Measurements from ENCODE around the gene P2RY8. TPM values are rescaled to one million over a fixed set of nuclear protein-coding genes. Genes with fewer than 3 reads are reported as not detected.

The P2RY8 gene
- total and polyA plus RNA-seq, 2 of the 4 experiments (the other 2 are of a cell fraction), result not detected

- in situ Hi-C loops (cut with MboI; ENCODE audit: low sequenced_read_pairs), result no loop called here
Observed at GRCh38 chrX:1435241-1435895, 101.6 kb downstream of the P2RY8 start.

More at GRCh38 chrX:1435241-1435895, 101.6 kb downstream of the P2RY8 start:
- Histone ChIP-seq H3K79me1 (ENCODE audit: low read depth in 1 of 2, low read length in 2 of 2) (no peaks in the 10 kb centered on the region), H3K4me3 (ENCODE audit: insufficient read depth, low read depth, low read length) (no peak overlapping the region), H2BK120ac (ENCODE audit: low read depth, low read length) (no peak overlapping the region), H3K4me1 (ENCODE audit: control insufficient read depth, insufficient read depth, low read length) (no peaks in the 10 kb centered on the region), H3K36me3 (ENCODE audit: control insufficient read depth, insufficient read depth, low read length) (peaks cover 33% of the 10 kb centered on the region), H2BK20ac (ENCODE audit: low read depth, low read length) (no peak overlapping the region), H3K4ac (ENCODE audit: low read depth, low read length) (no peak overlapping the region), H3K4me2 (ENCODE audit: low read depth, low read length) (no peak overlapping the region), H2AFZ (replicated peaks; ENCODE audit: low read length, poor library complexity) (peak overlapping the region; percentile 21), H3K9me1 (ENCODE audit: insufficient read depth, low read length) (no peaks in the 10 kb centered on the region; the same call in 1 of the 2 replicates), H3K9me3 (ENCODE audit: control insufficient read depth, insufficient read depth, low read length) (no peaks in the 10 kb centered on the region), H3K18ac (ENCODE audit: low read depth, low read length) (no peak overlapping the region), H4K5ac (ENCODE audit: low read depth, low read length) (no peak overlapping the region), H4K20me1 (ENCODE audit: insufficient read depth, low read length) (no peaks in the 10 kb centered on the region; the same call in 1 of the 2 replicates), H3K56ac (ENCODE audit: extremely low read depth, insufficient read depth, low read length) (no peak overlapping the region), H4K8ac (ENCODE audit: low read depth in 2 of 2, low read length in 2 of 2) (no peak overlapping the region), H2BK5ac (ENCODE audit: low read depth, low read length, poor library complexity, severe bottlenecking) (no peak overlapping the region), H3K23ac (ENCODE audit: low read depth, low read length) (no peak overlapping the region), H3K9ac (ENCODE audit: low read depth, low read length) (no peak overlapping the region), H3K27me3 (ENCODE audit: control insufficient read depth, insufficient read depth, low read length) (no peaks in the 10 kb centered on the region), H3K14ac (replicated peaks; ENCODE audit: low read depth, low read length) (no peak overlapping the region), H4K91ac (ENCODE audit: insufficient read depth, low read depth, low read length) (no peak overlapping the region), H2AK9ac (replicated peaks; ENCODE audit: low read depth, low read length, poor library complexity) (no peak overlapping the region), H2BK15ac (ENCODE audit: low read depth, low read length) (no peak overlapping the region), H2AK5ac (ENCODE audit: low read depth, low read length) (no peak overlapping the region), H3K27ac (ENCODE audit: insufficient read depth, low read length) (no peak overlapping the region)
- WGBS, 2 experiments (ENCODE audit: extremely low coverage in 2 of 2, insufficient read length in 1 of 2), result 96% methylated on average over 9 of the region's 20 CpGs; no CpG with 5 or more reads in 1 of the 2 experiments
- intact Hi-C loops (cut with micrococcal nuclease), result no loop called here
- dilution Hi-C loops (cut with HindIII; ENCODE audit: low sequenced_read_pairs, unreplicated experiment), result no loop called here
- no TSS peak for BruUV-seq (replicated peaks)
- POLR2A ChIA-PET (ENCODE audit: unreplicated experiment), result no interaction called here
- DNase-seq (no peak), ATAC-seq (ENCODE audit: low read depth) (no peak)
- CTCF ChIA-PET, result no interaction called here
- TF ChIP-seq NFE2L2 (IDR thresholded peaks at IDR 0.05; ENCODE audit: low read depth, low read length) (no peak), POLR2A (IDR thresholded peaks at IDR 0.05; ENCODE audit: low read depth, low read length) (no peak), RAD21 (IDR thresholded peaks at IDR 0.05; ENCODE audit: low read length) (no peak), RFX5 (IDR thresholded peaks at IDR 0.05; ENCODE audit: low read depth, low read length) (no peak), MAFK (IDR thresholded peaks at IDR 0.05; ENCODE audit: low read depth, low read length) (no peak), BHLHE40 (IDR thresholded peaks at IDR 0.05; ENCODE audit: low read depth, low read length) (no peak), USF2 (IDR thresholded peaks at IDR 0.05; ENCODE audit: low read depth, low read length) (no peak), CEBPB (IDR thresholded peaks at IDR 0.05; ENCODE audit: low read depth, low read length) (no peak), MXI1 (IDR thresholded peaks at IDR 0.05; ENCODE audit: borderline replicate concordance, low read depth, low read length) (no peak), MAZ (IDR thresholded peaks at IDR 0.05; ENCODE audit: borderline replicate concordance, low read depth, low read length) (no peak), FOS (IDR thresholded peaks at IDR 0.05; ENCODE audit: low read depth, low read length) (no peak), SMC3 (IDR thresholded peaks at IDR 0.05; ENCODE audit: low read depth, low read length) (no peak), RCOR1 (IDR thresholded peaks at IDR 0.05; ENCODE audit: insufficient replicate concordance, low read length) (no peak)
- TF ChIP-seq, protein P1, sequence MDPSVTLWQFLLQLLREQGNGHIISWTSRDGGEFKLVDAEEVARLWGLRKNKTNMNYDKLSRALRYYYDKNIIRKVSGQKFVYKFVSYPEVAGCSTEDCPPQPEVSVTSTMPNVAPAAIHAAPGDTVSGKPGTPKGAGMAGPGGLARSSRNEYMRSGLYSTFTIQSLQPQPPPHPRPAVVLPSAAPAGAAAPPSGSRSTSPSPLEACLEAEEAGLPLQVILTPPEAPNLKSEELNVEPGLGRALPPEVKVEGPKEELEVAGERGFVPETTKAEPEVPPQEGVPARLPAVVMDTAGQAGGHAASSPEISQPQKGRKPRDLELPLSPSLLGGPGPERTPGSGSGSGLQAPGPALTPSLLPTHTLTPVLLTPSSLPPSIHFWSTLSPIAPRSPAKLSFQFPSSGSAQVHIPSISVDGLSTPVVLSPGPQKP (IDR thresholded peaks at IDR 0.05; ENCODE audit: borderline replicate concordance, low read depth, low read length), result no peak
- TF ChIP-seq, protein P2, sequence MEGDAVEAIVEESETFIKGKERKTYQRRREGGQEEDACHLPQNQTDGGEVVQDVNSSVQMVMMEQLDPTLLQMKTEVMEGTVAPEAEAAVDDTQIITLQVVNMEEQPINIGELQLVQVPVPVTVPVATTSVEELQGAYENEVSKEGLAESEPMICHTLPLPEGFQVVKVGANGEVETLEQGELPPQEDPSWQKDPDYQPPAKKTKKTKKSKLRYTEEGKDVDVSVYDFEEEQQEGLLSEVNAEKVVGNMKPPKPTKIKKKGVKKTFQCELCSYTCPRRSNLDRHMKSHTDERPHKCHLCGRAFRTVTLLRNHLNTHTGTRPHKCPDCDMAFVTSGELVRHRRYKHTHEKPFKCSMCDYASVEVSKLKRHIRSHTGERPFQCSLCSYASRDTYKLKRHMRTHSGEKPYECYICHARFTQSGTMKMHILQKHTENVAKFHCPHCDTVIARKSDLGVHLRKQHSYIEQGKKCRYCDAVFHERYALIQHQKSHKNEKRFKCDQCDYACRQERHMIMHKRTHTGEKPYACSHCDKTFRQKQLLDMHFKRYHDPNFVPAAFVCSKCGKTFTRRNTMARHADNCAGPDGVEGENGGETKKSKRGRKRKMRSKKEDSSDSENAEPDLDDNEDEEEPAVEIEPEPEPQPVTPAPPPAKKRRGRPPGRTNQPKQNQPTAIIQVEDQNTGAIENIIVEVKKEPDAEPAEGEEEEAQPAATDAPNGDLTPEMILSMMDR (conservative IDR thresholded peaks at IDR 0.05; ENCODE audit: low read depth, low read length), result no peak
